Endothelial cell of umbilical vein (primary cell): ENCODE data around the gene LCE3B. TPM values are rescaled to one million over a fixed set of nuclear protein-coding genes. Genes with fewer than 3 reads are reported as not detected.

Experiments used
- BruUV-seq: library from RNA; stranded (reverse); fragments of 400-500 nt; replicated peaks from 2 replicates; lab custom pipeline; 2021; lab: Mats Ljungman, UMichigan
- CTCF ChIA-PET: fragments of 300-600, 350-600 bp; sonication (Branson Sonifier 250); formaldehyde crosslinking; loops from one replicate; lab custom pipeline; 2021; ENCODE audit warnings: antibody characterized with exemption, inconsistent platforms; lab: Charles Lee
- POLR2A ChIA-PET: fragments of 300-600, 350-600 bp; sonication (Branson Sonifier 250); formaldehyde crosslinking; loops from one replicate; lab custom pipeline; 2021; ENCODE audit warnings: antibody characterized with exemption, inconsistent platforms; lab: Charles Lee
- DNase-seq: peaks from one replicate; pipeline ENCODE4 v3.0.0-alpha.2; 2011; ENCODE audit warnings: low read depth, low spot score
- FAIRE-seq: peaks from 2 replicates; lab custom pipeline; 2011; peaks lifted over from hg19 to GRCh38; lab: Jason Lieb, UNC
- H2AFZ ChIP-seq: 2 replicates; pipeline ENCODE4 v1.6.0; 2012; ENCODE audit warnings: low read depth, low read length, control low read depth, inconsistent platforms
- H3K27ac ChIP-seq: 2 replicates; pipeline ENCODE4 v1.5.1; 2011; ENCODE audit warnings: low read depth, mild to moderate bottlenecking, control low read depth, low read length, moderate library complexity; ENCODE audit not compliant: insufficient read depth
- H3K27me3 ChIP-seq, 2 experiments: 2 replicates each; pipeline versions ENCODE4 v1.6.0 to v1.6.1; 2011; ENCODE audit warnings: low read length in 2 of 2, mixed read lengths in 1 of 2; ENCODE audit not compliant: control insufficient read depth in 2 of 2, insufficient read depth in 2 of 2
- H3K36me3 ChIP-seq, 2 experiments: 2 replicates in 1 of 2; 3 replicates in 1 of 2; pipeline ENCODE4 v1.5.1; 2011; ENCODE audit warnings: low read length in 2 of 2, mild to moderate bottlenecking in 1 of 2, moderate library complexity in 1 of 2; ENCODE audit not compliant: control insufficient read depth in 2 of 2, insufficient read depth in 2 of 2; ENCODE audit errors: extremely low read depth in 1 of 2
- H3K4me1 ChIP-seq: 3 replicates; pipeline ENCODE4 v1.5.1; 2011; ENCODE audit warnings: mild to moderate bottlenecking, low read length; ENCODE audit not compliant: control insufficient read depth, insufficient read depth; ENCODE audit errors: extremely low read depth
- H3K4me2 ChIP-seq: 2 replicates; pipeline ENCODE4 v1.6.1; 2011; ENCODE audit warnings: low read length, control low read depth, mixed read lengths; ENCODE audit not compliant: insufficient read depth
- H3K4me3 ChIP-seq, 3 experiments: fragments of 200-600 bp in 1 of 3; sonication (generic), shearing (Covaris generic) in 1 of 3; replicated peaks in 1 of 3; 2 replicates each; pipeline ENCODE4 v1.5.1; 2011 to 2016; ENCODE audit warnings: control low read depth in 3 of 3, low read length in 3 of 3, mild to moderate bottlenecking in 2 of 3, inconsistent platforms in 1 of 3, low read depth in 1 of 3, moderate library complexity in 1 of 3; ENCODE audit not compliant: insufficient read depth in 1 of 3
- H3K79me2 ChIP-seq: 2 replicates; pipeline ENCODE4 v1.6.0; 2012; ENCODE audit warnings: low read length, inconsistent platforms; ENCODE audit not compliant: control insufficient read depth, insufficient read depth
- H3K9ac ChIP-seq: replicated peaks from 2 replicates; pipeline ENCODE3; 2011; ENCODE audit warnings: low read length, control low read depth; ENCODE audit not compliant: insufficient read depth; ENCODE audit errors: extremely low read depth
- H3K9me1 ChIP-seq: replicated peaks from 3 replicates; pipeline ENCODE4 v1.6.0; 2011; ENCODE audit warnings: mild to moderate bottlenecking, low read length; ENCODE audit not compliant: control insufficient read depth, insufficient read depth; ENCODE audit errors: extremely low read depth
- H3K9me3 ChIP-seq: replicated peaks from 2 replicates; pipeline ENCODE4 v1.5.1; 2012; ENCODE audit warnings: low read length, inconsistent platforms; ENCODE audit not compliant: control insufficient read depth, insufficient read depth
- H4K20me1 ChIP-seq: replicated peaks from 2 replicates; pipeline ENCODE3; 2011; ENCODE audit warnings: mild to moderate bottlenecking, low read length; ENCODE audit not compliant: control insufficient read depth, insufficient read depth; ENCODE audit errors: extremely low read depth
- CTCF ChIP-seq, 2 donors: IDR thresholded peaks; 1 replicate in 1 of 2; 2 replicates in 1 of 2; pipeline ENCODE4 v1.5.1; 2011; ENCODE audit warnings: low read length in 2 of 2, mild to moderate bottlenecking in 2 of 2, moderate library complexity in 2 of 2, control low read depth in 1 of 2, inconsistent platforms in 1 of 2, low read depth in 1 of 2; ENCODE audit not compliant: insufficient read depth in 1 of 2; ENCODE audit errors: extremely low read depth in 1 of 2
- EZH2 ChIP-seq: IDR thresholded peaks from 2 replicates; pipeline ENCODE4 v1.6.1; 2012; ENCODE audit warnings: borderline replicate concordance, low read depth, mild to moderate bottlenecking, moderate library complexity, low read length, inconsistent platforms; ENCODE audit not compliant: severe bottlenecking
- FOS ChIP-seq: IDR thresholded peaks from 2 replicates; pipeline ENCODE4 v1.6.1; 2011; ENCODE audit warnings: mild to moderate bottlenecking, low read length, moderate library complexity, borderline replicate concordance; ENCODE audit not compliant: insufficient read depth
- GATA2 ChIP-seq: IDR thresholded peaks from 2 replicates; pipeline ENCODE4 v1.7.0; 2011; ENCODE audit warnings: low read depth, mild to moderate bottlenecking, moderate library complexity, mixed read lengths, low read length; ENCODE audit not compliant: insufficient read length, insufficient read depth
- JUN ChIP-seq: IDR thresholded peaks from 2 replicates; pipeline ENCODE4 v1.6.1; 2011; ENCODE audit warnings: borderline replicate concordance, low read depth; ENCODE audit not compliant: insufficient read length, insufficient read depth
- MAX ChIP-seq: IDR thresholded peaks from 2 replicates; pipeline ENCODE4 v1.6.1; 2011; ENCODE audit not compliant: insufficient read depth, insufficient read length
- MYC ChIP-seq: IDR thresholded peaks from one replicate; pipeline ENCODE4 v1.6.1; 2011; ENCODE audit warnings: mild to moderate bottlenecking, low read depth, low read length
- POLR2A ChIP-seq: IDR thresholded peaks from 2 replicates; pipeline ENCODE4 v1.6.1; 2012; ENCODE audit warnings: low read depth, mild to moderate bottlenecking, control low read depth, low read length
- POLR2AphosphoS5 ChIP-seq: IDR thresholded peaks from 2 replicates; pipeline ENCODE4 v1.6.1; 2012; ENCODE audit warnings: low read depth, mild to moderate bottlenecking, control low read depth, low read length, moderate library complexity; ENCODE audit not compliant: insufficient read depth
- dilution Hi-C: fragments of 300-500 bp; cut with MboI; formaldehyde crosslinking; loops from one replicate; pipeline ENCODE4 v1.15.0; 2019; ENCODE audit warnings: low sequenced_read_pairs; ENCODE audit not compliant: extremely low pct_ligation_motif_present
- intact Hi-C: fragments of 100-400 bp; cut with micrococcal nuclease; formaldehyde crosslinking; loops from one replicate; pipeline ENCODE4 v1.10.0; 2022
- polyA plus RNA-seq, 4 experiments: library from polyadenylated mRNA; depleted of rRNA in 3 of 4; stranded (reverse) in 3 of 4; unstranded in 1 of 4; fragments of >200 nt; gene quantifications; 2 replicates each; pipeline versions ENCODE4 v1.2.1 to v1.2.3, GENCODE V29; 2011 to 2012; ENCODE audit warnings: missing spikeins in 1 of 4
- total RNA-seq: library from RNA; stranded (reverse); gene quantifications from 2 replicates; pipeline ENCODE4 v1.2.3, GENCODE V29; 2021

Gene LCE3B
- total and polyA plus RNA-seq, 2 donors (not counting 3 experiments of a cell fraction or from before 2014, with no cell fraction given): not detected

- intact Hi-C loops: no loop called here
- FAIRE-seq: no peak
- no peak for TF ChIP-seq MYC
- TF ChIP-seq POLR2AphosphoS5: no peak
- TF ChIP-seq EZH2: no peak
- no peak for TF ChIP-seq MAX
- TF ChIP-seq GATA2: no peak
- no peak for TF ChIP-seq JUN
- no peak for TF ChIP-seq POLR2A
- no peak for TF ChIP-seq FOS
- no peak for TF ChIP-seq CTCF (IDR thresholded peaks at IDR 0.05; ENCODE audit: extremely low read depth in 1 of 2, insufficient read depth in 1 of 2, low read depth in 1 of 2, low read length in 2 of 2)
Measured at GRCh38 chr1:152580433-152580832, 33.2 kb upstream of the LCE3B start, which contains the start of gene LCE3D. Gene LCE3D, minus strand, starts transcription at chr1:152580516. Its CDS starts 580 bp downstream, at chr1:152579936.

More at GRCh38 chr1:152580433-152580832, 33.2 kb upstream of the LCE3B start, which contains the start of gene LCE3D:
- H3K4me2 ChIP-seq: no peak within 1 kb of the TSS
- H3K9ac ChIP-seq: no peak within 1 kb of the TSS
- H3K79me2 ChIP-seq: no peaks in the 10 kb centered on the region
- H3K4me3 ChIP-seq: no peak within 1 kb of the TSS
- H3K9me1 ChIP-seq: no peaks in the 10 kb centered on the region
- no peaks in the 10 kb centered on the region for H3K27me3 ChIP-seq
- no peak within 1 kb of the TSS for H3K27ac ChIP-seq
- dilution Hi-C loops: no loop called here
- no peaks in the 10 kb centered on the region for H3K4me1 ChIP-seq
- no peak within 1 kb of the TSS for H2AFZ ChIP-seq
- H3K36me3 ChIP-seq: no peaks in the 10 kb centered on the region
- ChIA-PET POLR2A (no interaction called here), CTCF (no interaction called here)
- peaks cover 2% of the 10 kb centered on the region for H3K9me3 ChIP-seq
- DNase-seq: no peak
- no peaks in the 10 kb centered on the region for H4K20me1 ChIP-seq
- BruUV-seq: no TSS peak
